ENCODE measurements around the gene GPRIN3. TPM values are rescaled to one million over a fixed set of nuclear protein-coding genes. Genes with fewer than 3 reads are reported as not detected.

Gene GPRIN3
- total and polyA plus RNA-seq, 2 experiments from 2014 or later = 5.1 to 18.0 TPM

- H3K9me3 ChIP-seq (ENCODE audit: low read depth) = no peaks in the 10 kb centered on the region
- TF ChIP-seq CTCF (IDR thresholded peaks at IDR 0.05; ENCODE audit: low read depth, low read length) = no peak
These were observed 44.3 kb downstream of the GPRIN3 start for GRCh38 chr4:89263265-89263664.

GRCh38 chr4:89259301-89260028, 48.1 kb downstream of the GPRIN3 start:
- no peak for TF ChIP-seq CTCF (IDR thresholded peaks at IDR 0.05; ENCODE audit: low read depth, low read length)

More at GRCh38 chr4:89263265-89263664, 44.3 kb downstream of the GPRIN3 start:
- Histone ChIP-seq H3K27ac (no peak overlapping the region), H3K4me1 (ENCODE audit: low read depth) (peaks cover 69% of the 10 kb centered on the region), H3K36me3 (no peaks in the 10 kb centered on the region), H3K4me3 (no peak overlapping the region), H3K27me3 (no peaks in the 10 kb centered on the region)
- DNase-seq (ENCODE audit: low read depth in 1 of 2, low spot score in 1 of 2) = no peak

GRCh38 chr4:89258506-89258905, 49.1 kb downstream of the GPRIN3 start:
- no peak for TF ChIP-seq CTCF (IDR thresholded peaks at IDR 0.05; ENCODE audit: low read depth, low read length)
- peak in 1 of 2 donors; percentile 59 for DNase-seq (ENCODE audit: low read depth in 1 of 2, low spot score in 1 of 2)
- no peaks in the 10 kb centered on the region for H3K27me3 ChIP-seq
- peak overlapping the region; percentile 91 for H3K27ac ChIP-seq
- no peaks in the 10 kb centered on the region for H3K9me3 ChIP-seq (ENCODE audit: low read depth)
- no peaks in the 10 kb centered on the region for H3K36me3 ChIP-seq
- no peak overlapping the region for H3K4me3 ChIP-seq
- H3K4me1 ChIP-seq (ENCODE audit: low read depth) = peaks cover 81% of the 10 kb centered on the region

More at GRCh38 chr4:89259301-89260028, 48.1 kb downstream of the GPRIN3 start:
- no peak overlapping the region for H3K4me3 ChIP-seq
- peak in 1 of 2 donors; percentile 58 for DNase-seq (ENCODE audit: low read depth in 1 of 2, low spot score in 1 of 2)
- H3K4me1 ChIP-seq (ENCODE audit: low read depth) = peaks cover 81% of the 10 kb centered on the region
- H3K9me3 ChIP-seq (ENCODE audit: low read depth) = no peaks in the 10 kb centered on the region
- H3K36me3 ChIP-seq = no peaks in the 10 kb centered on the region
- no peaks in the 10 kb centered on the region for H3K27me3 ChIP-seq
- H3K27ac ChIP-seq = peak overlapping the region; percentile 91

GRCh38 chr4:89257376-89257775, 50.2 kb downstream of the GPRIN3 start:
- no peak for TF ChIP-seq CTCF (IDR thresholded peaks at IDR 0.05; ENCODE audit: low read depth, low read length)
- no peaks in the 10 kb centered on the region for H3K27me3 ChIP-seq
- no peak for DNase-seq (ENCODE audit: low read depth in 1 of 2, low spot score in 1 of 2)
- H3K36me3 ChIP-seq = no peaks in the 10 kb centered on the region
- peaks cover 75% of the 10 kb centered on the region for H3K4me1 ChIP-seq (ENCODE audit: low read depth)
- no peaks in the 10 kb centered on the region for H3K9me3 ChIP-seq (ENCODE audit: low read depth)
- peak overlapping the region; percentile 91 for H3K27ac ChIP-seq
- H3K4me3 ChIP-seq = no peak overlapping the region

GRCh38 chr4:89256203-89256800, 51.3 kb downstream of the GPRIN3 start:
- Histone ChIP-seq H3K9me3 (ENCODE audit: low read depth) (no peaks in the 10 kb centered on the region), H3K27me3 (no peaks in the 10 kb centered on the region), H3K27ac (peak overlapping the region; percentile 91), H3K4me1 (ENCODE audit: low read depth) (peaks cover 65% of the 10 kb centered on the region), H3K36me3 (no peaks in the 10 kb centered on the region), H3K4me3 (no peak overlapping the region)
- DNase-seq (ENCODE audit: low read depth in 1 of 2, low spot score in 1 of 2) = peak in 1 of 2 donors; percentile 50
- TF ChIP-seq CTCF (IDR thresholded peaks at IDR 0.05; ENCODE audit: low read depth, low read length) = no peak

Data from cardiac muscle cell (in vitro differentiated cells and primary cell).